OCI-LY1 (cell line): ENCODE results near the gene SDC3.

Experiments used
- H2AFZ ChIP-seq: fragments of 200-600 bp; sonication (generic), shearing (Covaris generic); 2 replicates; pipeline ENCODE4 v1.6.0; 2014; ENCODE audit warnings: antibody characterized with exemption, mild to moderate bottlenecking, low read length
- H3F3A ChIP-seq: fragments of 200-600 bp; sonication (generic), shearing (Covaris generic); 2 replicates; pipeline ENCODE4 v1.6.0; 2014; ENCODE audit warnings: mild to moderate bottlenecking, antibody characterized with exemption, low read length, moderate library complexity; ENCODE audit not compliant: insufficient read depth
- H3K27ac ChIP-seq: fragments of 200-600 bp; sonication (generic); 2 replicates; pipeline ENCODE4 v1.5.1; 2014; ENCODE audit warnings: low read length, mixed run types, mild to moderate bottlenecking, low read depth; ENCODE audit not compliant: poor library complexity, severe bottlenecking
- H3K27me3 ChIP-seq: fragments of 200-600 bp; sonication (generic); 2 replicates; pipeline ENCODE4 v1.6.0; 2014; ENCODE audit warnings: antibody characterized with exemption, mild to moderate bottlenecking, low read length, moderate library complexity; ENCODE audit not compliant: insufficient read depth
- H3K36me3 ChIP-seq: fragments of 200-600 bp; sonication (generic); 2 replicates; pipeline ENCODE4 v1.6.1; 2014; ENCODE audit warnings: mild to moderate bottlenecking, antibody characterized with exemption, low read length, moderate library complexity, mixed read lengths; ENCODE audit not compliant: insufficient read depth
- H3K4me1 ChIP-seq: fragments of 200-600 bp; sonication (generic); 2 replicates; pipeline ENCODE4 v1.5.1; 2014; ENCODE audit warnings: mild to moderate bottlenecking, low read length, moderate library complexity; ENCODE audit not compliant: insufficient read depth, severe bottlenecking
- H3K4me2 ChIP-seq: fragments of 200-600 bp; sonication (generic), shearing (Covaris generic); 2 replicates; pipeline ENCODE4 v1.6.1; 2014; ENCODE audit warnings: low read length
- H3K4me3 ChIP-seq: fragments of 200-600 bp; sonication (generic); 2 replicates; pipeline ENCODE4 v1.5.1; 2014; ENCODE audit warnings: low read length, low read depth, mild to moderate bottlenecking, mixed read lengths; ENCODE audit not compliant: poor library complexity, severe bottlenecking
- H3K79me2 ChIP-seq: fragments of 200-600 bp; shearing (Covaris generic); 2 replicates; pipeline ENCODE4 v1.6.1; 2016; ENCODE audit warnings: mixed run types, low read length, mixed read lengths; ENCODE audit not compliant: insufficient read depth
- H3K9ac ChIP-seq: fragments of 200-600 bp; sonication (generic), shearing (Covaris generic); 2 replicates; pipeline ENCODE4 v1.6.1; 2014; ENCODE audit warnings: mild to moderate bottlenecking, low read length, mixed read lengths
- H3K9me2 ChIP-seq: fragments of 200-600 bp; sonication (generic), shearing (Covaris generic); 2 replicates; pipeline ENCODE4 v1.6.1; 2014; ENCODE audit warnings: low read depth, mild to moderate bottlenecking, low read length, mixed read lengths
- H3K9me3 ChIP-seq: fragments of 200-600 bp; shearing (Covaris generic); 2 replicates; pipeline ENCODE4 v1.6.1; 2014; ENCODE audit warnings: low read length, mixed read lengths
- H4K20me1 ChIP-seq: fragments of 200-600 bp; sonication (generic), shearing (Covaris generic); 2 replicates; pipeline ENCODE4 v1.6.0; 2016; ENCODE audit warnings: mild to moderate bottlenecking, low read length; ENCODE audit not compliant: insufficient read depth
- CTCF ChIP-seq: fragments of 200-600 bp; sonication (generic), shearing (Covaris generic); IDR thresholded peaks from 2 replicates; pipeline ENCODE4 v1.5.1; 2017; ENCODE audit warnings: mild to moderate bottlenecking, antibody characterized with exemption, low read length, moderate library complexity, mixed read lengths
- EZH2 ChIP-seq: fragments of 200-600 bp; sonication (generic), shearing (Covaris generic); IDR thresholded peaks from 2 replicates; pipeline ENCODE4 v1.8.0; 2017; ENCODE audit warnings: borderline replicate concordance, mixed run types, mild to moderate bottlenecking, antibody characterized with exemption, low read length, moderate library complexity, mixed read lengths

The SDC3 gene

GRCh38 chr1:30829889-30830288 lies 78.7 kb downstream of the SDC3 start:
- H3K9ac ChIP-seq, result no peak overlapping the region
- no peaks in the 10 kb centered on the region for H3K9me2 ChIP-seq
- H3K4me3 ChIP-seq, result no peak overlapping the region
- H4K20me1 ChIP-seq, result no peaks in the 10 kb centered on the region
- no peak overlapping the region for H3K4me2 ChIP-seq
- H3K9me3 ChIP-seq, result no peaks in the 10 kb centered on the region
- no peak for TF ChIP-seq CTCF
- no peak for TF ChIP-seq EZH2
- peaks cover 10% of the 10 kb centered on the region; the same call in 1 of the 2 replicates for H3K27me3 ChIP-seq
- no peaks in the 10 kb centered on the region for H3K4me1 ChIP-seq
- no peak overlapping the region for H3K27ac ChIP-seq
- H2AFZ ChIP-seq, result no peak overlapping the region
- H3K79me2 ChIP-seq, result no peaks in the 10 kb centered on the region
- no peaks in the 10 kb centered on the region for H3K36me3 ChIP-seq
- H3F3A ChIP-seq, result no peaks in the 10 kb centered on the region

- Histone ChIP-seq H2AFZ (no peak overlapping the region), H3K27ac (no peak overlapping the region), H3K9me2 (no peaks in the 10 kb centered on the region), H3K9ac (no peak overlapping the region), H4K20me1 (no peaks in the 10 kb centered on the region), H3K4me3 (peak overlapping the region; percentile 57), H3K4me2 (peak overlapping the region; percentile 82), H3K4me1 (peaks cover 5% of the 10 kb centered on the region), H3K9me3 (no peaks in the 10 kb centered on the region), H3K79me2 (no peaks in the 10 kb centered on the region), H3K36me3 (no peaks in the 10 kb centered on the region), H3K27me3 (0 out of 2 replicates have a peak, but pooled peaks cover 7% of the 10 kb centered on the region), H3F3A (no peaks in the 10 kb centered on the region)
- TF ChIP-seq EZH2 (no peak), CTCF (no peak)
These were observed 83.7 kb downstream of the SDC3 start for GRCh38 chr1:30824736-30825429.

GRCh38 chr1:30823969-30824735 lies 84.4 kb downstream of the SDC3 start:
- H3K79me2 ChIP-seq, result no peaks in the 10 kb centered on the region

More at GRCh38 chr1:30823969-30824735, 84.4 kb downstream of the SDC3 start:
- Histone ChIP-seq H3K4me1 (peaks cover 5% of the 10 kb centered on the region), H3K27me3 (0 out of 2 replicates have a peak, but pooled peaks cover 7% of the 10 kb centered on the region), H3K4me2 (peak overlapping the region; percentile 82), H3F3A (no peaks in the 10 kb centered on the region), H2AFZ (no peak overlapping the region), H3K27ac (no peak overlapping the region), H3K36me3 (no peaks in the 10 kb centered on the region), H3K9me3 (no peaks in the 10 kb centered on the region), H4K20me1 (no peaks in the 10 kb centered on the region), H3K4me3 (peak overlapping the region; percentile 57), H3K9me2 (no peaks in the 10 kb centered on the region), H3K9ac (peak overlapping the region; percentile 43; the same call in 1 of the 2 replicates)
- no peak for TF ChIP-seq EZH2
- no peak for TF ChIP-seq CTCF
